ENCODE measurements around the gene WDR55. TPM values are rescaled to one million over a fixed set of nuclear protein-coding genes. Genes with fewer than 3 reads are reported as not detected.
A peak's percentile ranks its signal among the peaks of the same experiment; 100 is the strongest.

The WDR55 gene
- total and polyA plus RNA-seq, 2 of the 13 experiments (the other 11 are each of a cell fraction or from before 2014, with no cell fraction given) = 17.7 to 18.2 TPM

DNA sequence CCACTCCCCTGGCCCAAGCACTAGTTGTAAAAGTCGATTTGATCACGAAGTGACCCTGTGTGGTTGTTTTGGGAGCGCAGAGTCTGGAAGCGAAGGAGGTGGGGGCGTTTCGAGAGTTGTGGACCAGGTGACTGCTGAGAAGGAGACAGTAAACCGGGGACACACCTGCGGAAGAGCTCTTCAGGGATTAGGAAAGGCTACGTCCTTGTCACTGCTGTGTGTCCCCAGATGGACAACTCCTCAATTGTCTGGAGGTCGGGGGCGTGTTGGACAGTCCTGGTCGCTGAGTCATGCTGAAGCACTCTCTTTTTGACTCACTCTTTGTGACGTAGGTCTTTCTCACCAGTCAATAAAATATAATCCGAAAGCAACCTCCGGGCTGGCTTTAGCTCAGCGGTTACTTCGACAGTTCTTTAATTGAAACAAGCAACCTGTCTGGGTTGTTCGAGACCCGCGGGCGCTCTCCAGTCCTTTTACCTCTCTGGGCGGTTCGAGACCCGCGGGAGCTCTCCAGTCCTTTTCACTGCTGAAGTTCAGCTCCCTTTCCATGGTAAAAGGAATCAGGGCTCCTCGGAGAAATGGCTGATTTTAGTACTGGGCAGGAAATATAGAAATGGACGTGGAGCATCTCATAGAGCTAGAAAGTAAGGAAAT is 46.3 kb downstream of the WDR55 start (continued):
- TF ChIP-seq, protein P1, sequence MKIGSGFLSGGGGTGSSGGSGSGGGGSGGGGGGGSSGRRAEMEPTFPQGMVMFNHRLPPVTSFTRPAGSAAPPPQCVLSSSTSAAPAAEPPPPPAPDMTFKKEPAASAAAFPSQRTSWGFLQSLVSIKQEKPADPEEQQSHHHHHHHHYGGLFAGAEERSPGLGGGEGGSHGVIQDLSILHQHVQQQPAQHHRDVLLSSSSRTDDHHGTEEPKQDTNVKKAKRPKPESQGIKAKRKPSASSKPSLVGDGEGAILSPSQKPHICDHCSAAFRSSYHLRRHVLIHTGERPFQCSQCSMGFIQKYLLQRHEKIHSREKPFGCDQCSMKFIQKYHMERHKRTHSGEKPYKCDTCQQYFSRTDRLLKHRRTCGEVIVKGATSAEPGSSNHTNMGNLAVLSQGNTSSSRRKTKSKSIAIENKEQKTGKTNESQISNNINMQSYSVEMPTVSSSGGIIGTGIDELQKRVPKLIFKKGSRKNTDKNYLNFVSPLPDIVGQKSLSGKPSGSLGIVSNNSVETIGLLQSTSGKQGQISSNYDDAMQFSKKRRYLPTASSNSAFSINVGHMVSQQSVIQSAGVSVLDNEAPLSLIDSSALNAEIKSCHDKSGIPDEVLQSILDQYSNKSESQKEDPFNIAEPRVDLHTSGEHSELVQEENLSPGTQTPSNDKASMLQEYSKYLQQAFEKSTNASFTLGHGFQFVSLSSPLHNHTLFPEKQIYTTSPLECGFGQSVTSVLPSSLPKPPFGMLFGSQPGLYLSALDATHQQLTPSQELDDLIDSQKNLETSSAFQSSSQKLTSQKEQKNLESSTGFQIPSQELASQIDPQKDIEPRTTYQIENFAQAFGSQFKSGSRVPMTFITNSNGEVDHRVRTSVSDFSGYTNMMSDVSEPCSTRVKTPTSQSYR (CRISPR knock-in tag; IDR thresholded peaks at IDR 0.05; ENCODE audit: borderline replicate concordance) = no peak
- TF ChIP-seq SATB2 (CRISPR knock-in tag; IDR thresholded peaks at IDR 0.05) (no peak), ZFP36L1 (CRISPR knock-in tag; IDR thresholded peaks at IDR 0.05) (peak; percentile 60; the same call in 1 of the 2 replicates), RBM22 (optimal IDR thresholded peaks at IDR 0.05; ENCODE audit: low read length) (peak; percentile 98), SP140L (CRISPR knock-in tag; IDR thresholded peaks at IDR 0.05; ENCODE audit: borderline replicate concordance) (peak; percentile 82; the same call in 1 of the 2 replicates), HNRNPL (IDR thresholded peaks at IDR 0.05; ENCODE audit: low read depth, low read length) (no peak), SRSF1 (optimal IDR thresholded peaks at IDR 0.05; ENCODE audit: low read depth, low read length) (no peak), PCBP1 (IDR thresholded peaks at IDR 0.05; ENCODE audit: borderline replicate concordance, low read depth, low read length) (no peak), KDM1A (CRISPR knock-in tag; IDR thresholded peaks at IDR 0.05) (no peak), SNRNP70 (IDR thresholded peaks at IDR 0.05; ENCODE audit: low read depth, low read length) (no peak), AHR (CRISPR knock-in tag; IDR thresholded peaks at IDR 0.05) (0 out of 2 replicates have a peak, but pooled peaks have one; percentile 47), CC2D1A (CRISPR knock-in tag; IDR thresholded peaks at IDR 0.05) (no peak), CBFB (CRISPR knock-in tag; IDR thresholded peaks at IDR 0.05) (no peak), ESRRA (CRISPR knock-in tag; IDR thresholded peaks at IDR 0.05; ENCODE audit: low read depth) (0 out of 2 replicates have a peak, but pooled peaks have one; percentile 45), TSC22D2 (CRISPR knock-in tag; IDR thresholded peaks at IDR 0.05; ENCODE audit: borderline replicate concordance) (no peak), EP300 (IDR thresholded peaks at IDR 0.05; ENCODE audit: low read depth in 2 of 2, low read length in 2 of 2) (peak in 1 of 2 experiments; percentile 47; a peak in 1 of 4 replicates), EP300 (CRISPR knock-in tag; IDR thresholded peaks at IDR 0.05; ENCODE audit: borderline replicate concordance) (peak; percentile 82), SUZ12 (IDR thresholded peaks at IDR 0.05; ENCODE audit: low read depth, low read length) (no peak)
- TF ChIP-seq, protein P2, sequence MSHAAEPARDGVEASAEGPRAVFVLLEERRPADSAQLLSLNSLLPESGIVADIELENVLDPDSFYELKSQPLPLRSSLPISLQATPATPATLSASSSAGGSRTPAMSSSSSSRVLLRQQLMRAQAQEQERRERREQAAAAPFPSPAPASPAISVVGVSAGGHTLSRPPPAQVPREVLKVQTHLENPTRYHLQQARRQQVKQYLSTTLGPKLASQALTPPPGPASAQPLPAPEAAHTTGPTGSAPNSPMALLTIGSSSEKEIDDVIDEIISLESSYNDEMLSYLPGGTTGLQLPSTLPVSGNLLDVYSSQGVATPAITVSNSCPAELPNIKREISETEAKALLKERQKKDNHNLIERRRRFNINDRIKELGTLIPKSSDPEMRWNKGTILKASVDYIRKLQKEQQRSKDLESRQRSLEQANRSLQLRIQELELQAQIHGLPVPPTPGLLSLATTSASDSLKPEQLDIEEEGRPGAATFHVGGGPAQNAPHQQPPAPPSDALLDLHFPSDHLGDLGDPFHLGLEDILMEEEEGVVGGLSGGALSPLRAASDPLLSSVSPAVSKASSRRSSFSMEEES (CRISPR knock-in tag; IDR thresholded peaks at IDR 0.05) = 0 out of 2 replicates have a peak, but pooled peaks have one; percentile 40
- TF ChIP-seq, protein P3, sequence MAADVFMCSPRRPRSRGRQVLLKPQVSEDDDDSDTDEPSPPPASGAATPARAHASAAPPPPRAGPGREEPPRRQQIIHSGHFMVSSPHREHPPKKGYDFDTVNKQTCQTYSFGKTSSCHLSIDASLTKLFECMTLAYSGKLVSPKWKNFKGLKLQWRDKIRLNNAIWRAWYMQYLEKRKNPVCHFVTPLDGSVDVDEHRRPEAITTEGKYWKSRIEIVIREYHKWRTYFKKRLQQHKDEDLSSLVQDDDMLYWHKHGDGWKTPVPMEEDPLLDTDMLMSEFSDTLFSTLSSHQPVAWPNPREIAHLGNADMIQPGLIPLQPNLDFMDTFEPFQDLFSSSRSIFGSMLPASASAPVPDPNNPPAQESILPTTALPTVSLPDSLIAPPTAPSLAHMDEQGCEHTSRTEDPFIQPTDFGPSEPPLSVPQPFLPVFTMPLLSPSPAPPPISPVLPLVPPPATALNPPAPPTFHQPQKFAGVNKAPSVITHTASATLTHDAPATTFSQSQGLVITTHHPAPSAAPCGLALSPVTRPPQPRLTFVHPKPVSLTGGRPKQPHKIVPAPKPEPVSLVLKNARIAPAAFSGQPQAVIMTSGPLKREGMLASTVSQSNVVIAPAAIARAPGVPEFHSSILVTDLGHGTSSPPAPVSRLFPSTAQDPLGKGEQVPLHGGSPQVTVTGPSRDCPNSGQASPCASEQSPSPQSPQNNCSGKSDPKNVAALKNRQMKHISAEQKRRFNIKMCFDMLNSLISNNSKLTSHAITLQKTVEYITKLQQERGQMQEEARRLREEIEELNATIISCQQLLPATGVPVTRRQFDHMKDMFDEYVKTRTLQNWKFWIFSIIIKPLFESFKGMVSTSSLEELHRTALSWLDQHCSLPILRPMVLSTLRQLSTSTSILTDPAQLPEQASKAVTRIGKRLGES (CRISPR knock-in tag; IDR thresholded peaks at IDR 0.05; ENCODE audit: borderline replicate concordance) = no peak
- TF ChIP-seq, protein P4, sequence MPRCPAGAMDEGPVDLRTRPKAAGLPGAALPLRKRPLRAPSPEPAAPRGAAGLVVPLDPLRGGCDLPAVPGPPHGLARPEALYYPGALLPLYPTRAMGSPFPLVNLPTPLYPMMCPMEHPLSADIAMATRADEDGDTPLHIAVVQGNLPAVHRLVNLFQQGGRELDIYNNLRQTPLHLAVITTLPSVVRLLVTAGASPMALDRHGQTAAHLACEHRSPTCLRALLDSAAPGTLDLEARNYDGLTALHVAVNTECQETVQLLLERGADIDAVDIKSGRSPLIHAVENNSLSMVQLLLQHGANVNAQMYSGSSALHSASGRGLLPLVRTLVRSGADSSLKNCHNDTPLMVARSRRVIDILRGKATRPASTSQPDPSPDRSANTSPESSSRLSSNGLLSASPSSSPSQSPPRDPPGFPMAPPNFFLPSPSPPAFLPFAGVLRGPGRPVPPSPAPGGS (CRISPR knock-in tag; IDR thresholded peaks at IDR 0.05) = no peak

Data from HepG2 (cell line).